ENCODE data around the gene TACO1. TPM values are rescaled to one million over a fixed set of nuclear protein-coding genes. Genes with fewer than 3 reads are reported as not detected.
A peak's percentile ranks its signal among the peaks of the same experiment; 100 is the strongest.

The TACO1 gene
- polyA plus RNA-seq, 12 donors, result 13.8 to 19.3 (median 17.1) TPM; not detected in 1

DNA sequence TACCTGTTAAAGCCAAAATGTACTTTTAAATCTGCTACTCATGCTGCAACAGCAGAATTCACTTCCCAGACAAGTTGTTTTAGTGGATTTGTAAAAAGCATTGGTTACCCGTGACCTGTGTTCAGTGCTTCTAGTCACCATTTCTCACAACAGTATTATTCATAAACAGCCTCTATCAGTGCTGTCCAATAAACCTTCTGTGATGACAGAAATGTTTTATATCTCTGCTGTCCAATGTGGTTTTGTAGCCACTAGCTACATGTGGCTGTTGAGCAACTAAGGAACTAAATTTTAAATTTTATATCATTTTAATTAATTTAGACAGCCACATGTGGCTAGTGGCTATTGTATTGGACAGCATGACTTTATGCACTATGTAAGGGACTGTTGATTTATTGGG, 34.1 kb downstream of the TACO1 start:
- no peak for DNase-seq

DNA sequence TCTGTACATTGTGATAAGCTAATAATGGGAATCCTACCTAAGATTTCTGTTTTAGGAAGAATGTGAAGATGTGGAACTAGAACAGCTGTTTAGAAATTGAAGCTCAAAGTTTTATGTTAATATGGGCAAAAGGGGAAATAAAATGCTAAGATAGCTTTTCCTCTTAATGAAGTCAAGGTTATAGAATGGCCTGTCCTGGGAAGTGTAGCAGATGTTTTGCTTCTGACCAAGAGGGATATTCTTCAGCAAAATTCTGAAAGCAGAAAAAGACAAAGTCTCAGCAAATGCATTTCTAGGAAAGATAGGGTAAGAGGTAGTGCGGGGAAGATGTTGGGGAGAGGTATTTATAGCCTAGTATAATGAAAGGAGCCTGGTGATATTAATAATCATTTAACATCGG, 34.6 kb downstream of the TACO1 start:
- no peak for DNase-seq

DNA sequence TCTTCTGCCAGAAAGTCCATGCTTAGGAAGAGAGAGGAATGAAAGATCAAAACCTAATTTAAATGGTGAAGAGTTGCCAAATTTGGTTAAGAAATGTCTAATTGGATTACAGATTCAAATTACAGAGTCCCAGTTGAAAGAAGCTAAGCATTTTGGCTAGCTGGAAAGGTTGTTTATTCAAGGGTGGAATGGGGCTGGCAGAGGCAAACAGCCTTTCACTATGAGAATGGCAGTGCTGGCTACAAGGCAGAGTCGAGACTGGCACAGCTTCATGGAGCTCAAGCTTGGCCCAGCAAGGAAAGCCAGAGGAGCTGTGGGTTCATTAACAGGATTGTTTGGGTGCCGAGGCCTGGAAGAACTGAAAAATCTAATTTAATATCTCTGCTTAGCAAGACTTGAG, 35.1 kb downstream of the TACO1 start:
- DNase-seq, result no peak

DNA sequence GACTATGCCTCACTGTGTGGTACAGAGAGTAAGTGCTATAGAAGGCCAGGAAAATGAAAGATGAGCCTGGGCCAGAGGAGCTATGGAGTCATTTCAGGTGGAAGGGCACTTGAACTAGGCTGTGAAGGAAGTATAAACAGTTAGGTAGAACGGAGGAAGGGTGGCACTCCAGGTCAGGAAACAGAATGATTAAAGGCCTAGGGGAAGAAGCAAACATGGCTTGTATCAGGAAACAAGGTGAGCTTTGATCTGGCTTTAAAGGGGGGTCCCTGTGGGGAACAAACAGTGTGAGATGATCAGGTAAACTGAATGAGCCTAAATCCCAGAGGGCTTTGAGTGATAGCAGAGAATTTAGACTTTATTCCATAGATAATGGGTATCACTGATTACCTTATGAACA, 38.4 kb downstream of the TACO1 start:
- DNase-seq, result no peak

DNA sequence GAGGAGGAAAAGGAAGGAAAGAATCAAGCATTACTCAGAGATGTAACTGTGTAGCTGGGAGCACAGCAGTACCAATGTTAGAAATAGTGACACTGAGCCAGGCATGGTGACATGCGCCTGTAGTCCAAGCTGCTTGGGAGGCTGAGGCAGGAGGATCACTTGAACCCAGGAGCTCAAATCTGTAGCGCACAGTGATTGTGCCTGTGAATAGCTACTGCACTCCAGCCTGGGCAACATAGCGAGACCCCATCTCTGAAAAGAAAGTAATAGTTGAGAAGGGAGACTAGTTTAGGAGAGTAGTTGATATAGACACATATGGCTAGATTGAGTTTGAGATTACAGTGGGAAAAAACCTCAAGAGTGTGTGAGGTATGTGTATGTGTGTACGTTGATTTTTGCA, 39.3 kb downstream of the TACO1 start:
- no peak for DNase-seq

DNA sequence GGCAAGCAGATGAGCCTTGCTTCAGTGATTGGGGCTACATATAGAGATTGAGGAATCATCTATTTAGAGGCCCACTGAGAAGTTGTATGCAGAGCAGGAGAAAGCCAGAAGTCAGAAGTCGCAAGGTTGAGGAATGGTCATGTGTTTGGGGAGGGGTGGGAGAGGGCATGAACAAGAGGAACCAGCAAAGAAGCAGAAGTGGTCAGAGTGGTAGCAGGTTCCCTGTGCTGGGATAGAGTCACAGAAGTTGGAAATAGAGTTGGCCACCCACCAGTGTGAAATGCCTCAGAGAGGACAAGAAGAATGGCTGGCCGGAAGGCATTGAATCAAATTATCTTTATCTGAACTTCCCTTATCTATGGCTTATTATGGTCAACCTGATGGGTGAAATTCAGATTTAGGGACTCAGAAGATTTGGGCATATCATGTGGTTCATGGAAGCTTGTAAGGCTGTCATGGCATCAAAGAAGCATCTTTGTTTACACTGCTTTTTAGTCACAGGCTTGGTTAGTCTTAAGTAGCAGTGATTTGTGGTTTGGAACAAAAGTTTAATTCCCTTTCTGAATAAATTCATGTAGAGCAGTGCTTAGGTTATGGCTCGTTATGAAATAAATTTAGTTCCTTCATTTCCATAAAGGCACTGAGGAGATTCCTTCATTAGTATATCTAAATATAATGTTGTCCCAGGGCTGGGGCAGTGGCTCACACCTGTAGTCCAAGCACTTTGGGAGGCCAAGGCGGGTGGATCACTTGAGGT, 41.2 kb downstream of the TACO1 start:
- DNase-seq, result peak; percentile 36

DNA sequence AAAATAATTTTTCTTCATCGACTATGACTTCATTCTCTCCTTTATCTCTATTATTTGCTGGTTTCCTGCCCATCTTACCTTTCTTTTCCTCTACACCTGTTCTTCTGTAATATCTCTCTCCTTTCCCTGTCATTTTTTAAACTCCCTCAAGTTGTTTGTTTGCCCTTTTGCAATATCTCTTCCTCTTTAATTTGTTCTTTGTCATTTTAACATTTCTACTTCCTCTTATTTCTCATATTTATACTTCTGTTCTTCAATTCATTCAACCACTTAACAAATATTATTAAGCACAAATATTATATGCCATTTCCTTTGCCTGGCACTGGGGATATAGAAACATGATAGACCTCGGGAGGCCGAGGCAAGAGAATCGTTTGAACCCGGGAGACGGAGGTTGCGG, 44.2 kb downstream of the TACO1 start:
- DNase-seq, result no peak

DNA sequence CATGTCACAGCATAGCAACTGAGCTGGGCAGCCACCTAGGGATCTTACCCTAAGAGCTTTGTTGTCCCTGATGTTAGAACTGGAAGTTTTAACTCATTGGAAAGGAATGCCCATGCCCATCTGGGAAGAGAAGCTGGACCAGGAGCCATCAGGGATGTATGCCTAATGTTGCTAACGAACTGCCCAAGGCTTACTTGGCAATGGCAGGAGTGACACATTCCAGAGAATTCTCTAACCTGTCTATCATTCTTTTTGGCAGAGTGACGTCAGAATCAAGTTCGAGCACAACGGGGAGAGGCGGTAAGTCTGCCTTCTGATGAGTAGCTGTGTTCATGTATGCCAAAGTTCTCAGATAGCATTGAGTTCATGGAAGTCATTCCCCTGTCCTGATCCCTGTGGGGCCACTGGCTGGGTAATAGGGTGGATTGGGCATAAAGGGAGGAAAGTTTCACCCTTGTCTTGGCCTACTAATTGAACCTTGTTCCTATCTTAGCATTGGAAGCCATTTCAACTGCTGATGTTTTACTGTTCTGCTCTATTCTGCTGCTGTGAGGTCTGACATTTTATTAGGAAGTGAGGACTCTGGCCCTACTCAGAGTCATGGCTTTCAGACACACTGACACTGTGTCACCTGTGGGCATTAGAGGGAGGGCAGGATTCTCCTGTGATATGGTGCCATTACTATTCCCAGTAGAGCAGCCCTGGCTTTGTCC, 45.2 kb downstream of the TACO1 start:
- DNase-seq, result no peak

DNA sequence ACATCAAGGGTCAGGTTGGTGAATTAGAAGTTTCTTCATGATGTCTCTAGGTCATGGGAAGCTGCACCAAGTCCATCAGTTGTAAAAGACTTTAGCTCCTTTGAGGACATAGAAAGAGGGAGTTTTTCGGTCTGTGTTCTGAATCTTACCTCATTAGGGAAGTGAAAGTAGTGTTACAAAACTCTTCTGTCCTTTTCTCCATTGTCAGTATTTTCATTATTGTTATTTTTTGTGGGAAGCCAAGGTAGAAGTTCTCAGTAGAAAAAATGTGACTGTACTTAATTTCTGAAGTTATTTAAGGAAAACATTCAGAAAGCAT, 45.8 kb downstream of the TACO1 start:
- DNase-seq, result no peak

DNA sequence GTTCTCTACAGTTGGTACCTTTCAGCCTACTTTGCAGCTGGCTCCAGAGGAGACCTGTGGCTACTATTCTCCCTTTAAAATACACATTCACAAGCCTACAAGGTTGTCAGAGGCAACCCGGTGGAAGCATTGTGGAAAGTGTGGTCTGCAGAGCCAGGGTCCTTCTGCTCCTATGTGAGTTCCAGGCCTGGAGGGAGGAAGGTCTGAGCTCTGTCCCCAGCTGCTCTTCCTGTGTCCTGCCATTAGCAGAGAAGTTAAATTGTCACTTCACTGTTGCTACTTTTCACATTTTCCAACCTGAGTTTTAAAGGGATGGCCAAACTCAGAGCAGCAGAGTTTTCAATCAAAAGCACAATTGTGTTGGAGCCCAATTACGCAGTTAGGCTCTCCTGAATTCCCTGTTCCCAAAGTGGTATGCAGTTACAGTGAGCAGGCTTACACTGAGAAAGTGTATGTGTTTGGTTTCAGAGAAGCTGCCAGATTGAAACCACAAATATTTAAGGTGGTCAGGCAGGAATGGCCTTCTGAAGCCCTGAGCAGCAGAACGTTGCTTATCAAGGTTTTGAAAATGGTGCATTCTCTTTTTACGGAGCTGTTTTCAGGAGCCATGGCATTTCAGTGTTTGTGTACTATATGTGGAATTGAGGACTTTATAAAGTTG, 46.5 kb downstream of the TACO1 start:
- no peak for DNase-seq

DNA sequence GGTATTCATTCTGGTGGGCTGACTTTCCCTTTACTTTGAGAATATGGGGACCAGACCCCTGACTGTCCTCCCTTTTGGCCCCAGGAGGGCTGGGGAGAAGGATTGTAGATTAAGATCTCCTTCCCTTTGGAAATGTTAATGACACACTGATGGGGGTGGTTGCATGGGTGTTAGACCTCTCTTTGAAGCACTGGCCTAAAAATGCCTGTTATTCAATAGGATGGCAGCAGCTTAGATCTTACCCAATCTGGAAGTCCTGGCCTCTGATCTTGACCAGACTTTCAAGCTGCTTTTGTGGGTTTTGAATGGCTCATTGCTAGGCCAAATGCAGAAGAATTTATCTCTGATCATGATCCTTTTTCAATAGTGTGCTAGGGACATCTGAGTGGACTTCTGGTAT, 47.2 kb downstream of the TACO1 start:
- no peak for DNase-seq

DNA sequence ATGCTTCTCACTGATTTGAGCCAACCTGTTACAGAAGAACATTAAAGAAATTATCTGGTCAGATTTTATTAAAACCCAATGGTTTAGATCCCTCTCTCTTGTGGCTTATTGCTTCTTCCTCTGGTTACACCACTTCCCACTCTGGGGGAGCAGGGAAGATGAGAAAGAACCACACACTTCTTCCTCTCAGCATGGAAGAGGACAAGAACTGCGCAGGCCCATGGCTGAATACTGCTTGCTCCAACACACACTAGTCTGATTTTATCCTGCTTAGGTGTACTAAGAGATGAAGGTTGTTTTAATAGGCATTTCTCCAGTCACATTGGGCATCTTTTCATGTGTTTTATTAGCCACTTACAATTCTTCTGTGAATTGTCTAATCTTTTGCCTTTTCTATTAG, 49.1 kb downstream of the TACO1 start:
- DNase-seq, result no peak

DNA sequence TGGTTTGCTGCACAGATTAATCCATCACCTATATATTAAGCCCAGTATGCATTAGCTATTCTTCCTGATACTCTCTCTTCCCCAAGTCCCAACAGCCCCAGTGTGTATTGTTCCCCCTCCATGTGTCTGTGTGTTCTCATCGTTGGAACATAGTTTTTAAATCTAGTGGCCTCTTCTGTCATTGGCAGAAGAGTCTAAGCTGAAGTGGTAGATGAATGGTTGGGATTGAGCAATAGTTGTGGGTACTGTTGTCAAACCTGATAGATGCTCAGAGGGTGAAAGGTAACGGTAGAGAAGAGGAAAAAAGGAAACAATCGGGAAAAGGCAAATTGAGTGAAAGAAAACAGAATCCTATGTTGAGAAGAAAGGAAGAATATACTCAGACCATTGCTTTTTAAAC, 51.4 kb downstream of the TACO1 start:
- no peak for DNase-seq

DNA sequence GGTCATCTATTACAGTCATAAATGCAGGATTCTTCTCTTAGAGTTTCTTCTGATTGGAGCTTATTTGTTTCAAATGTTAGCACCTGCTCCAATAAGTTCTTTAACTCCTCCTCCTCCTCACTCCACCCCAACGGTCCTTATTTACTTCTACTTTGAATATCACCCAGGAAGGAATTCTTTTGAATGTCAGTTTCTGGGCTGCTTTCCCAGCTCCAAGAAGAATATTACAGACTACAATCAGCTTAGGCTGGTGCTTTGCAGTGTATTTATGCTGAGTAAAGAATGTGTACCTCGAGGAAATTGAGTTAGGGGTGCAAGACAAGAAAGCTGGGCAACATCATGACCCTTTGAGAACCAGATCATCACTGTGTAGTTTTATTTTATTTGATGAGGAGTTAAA, 52.4 kb downstream of the TACO1 start:
- no peak for DNase-seq

DNA sequence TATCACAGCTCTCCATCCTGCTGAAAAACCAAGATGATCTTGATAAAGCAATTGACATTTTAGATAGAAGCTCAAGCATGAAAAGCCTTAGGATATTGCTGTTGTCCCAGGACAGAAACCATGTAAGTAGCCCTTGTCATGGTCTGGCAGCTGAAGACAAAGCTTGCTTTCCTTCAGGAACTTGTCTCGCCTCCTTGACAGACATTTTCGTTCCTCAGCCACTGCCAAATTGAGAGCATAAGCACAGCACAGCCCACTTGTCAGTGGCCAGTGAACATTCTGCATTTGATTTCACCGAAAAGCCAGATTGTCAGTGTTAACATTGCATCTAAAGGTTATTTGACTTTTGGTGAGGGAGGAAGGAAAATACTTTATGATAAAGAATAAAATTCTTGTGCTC, 57.1 kb downstream of the TACO1 start:
- DNase-seq, result no peak

Other genes starting within 250 kb of the TACO1 start
- 10 to 100 TPM in 3 of 12 donors, 1 to 10 TPM in 8, not detected in 1; 3.8 to 16.2 (median 4.8) TPM for gene CYB561, start 154.6 kb upstream of the TACO1 start, polyA plus RNA-seq (ENCODE audit: insufficient read length in 12 of 12)
- gene ACE, start 123.8 kb upstream of the TACO1 start, polyA plus RNA-seq (ENCODE audit: insufficient read length in 12 of 12), result 10 to 100 TPM in 3 of 12 donors, 1 to 10 TPM in 8, not detected in 1; 6.0 to 21.3 (median 8.0) TPM
- under 1 TPM in 2 of 12 donors, not detected in 10; 0.08 to 0.09 TPM for gene KCNH6, start 77.5 kb upstream of the TACO1 start, polyA plus RNA-seq (ENCODE audit: insufficient read length in 12 of 12)
- gene DCAF7, start 50.4 kb upstream of the TACO1 start, polyA plus RNA-seq (ENCODE audit: insufficient read length in 12 of 12), result 10 to 100 TPM in 11 of 12 donors, not detected in 1; 38.5 to 57.3 (median 44.0) TPM
- gene MAP3K3, start 21.5 kb downstream of the TACO1 start, polyA plus RNA-seq (ENCODE audit: insufficient read length in 12 of 12), result 10 to 100 TPM in 11 of 12 donors, not detected in 1; 18.7 to 36.2 (median 23.1) TPM
- gene LIMD2, start 99.2 kb downstream of the TACO1 start, polyA plus RNA-seq (ENCODE audit: insufficient read length in 12 of 12), result 10 to 100 TPM in 3 of 12 donors, 1 to 10 TPM in 8, not detected in 1; 4.6 to 30.1 (median 7.8) TPM
- 10 to 100 TPM in 11 of 12 donors, not detected in 1; 19.0 to 60.5 (median 27.1) TPM for gene STRADA, start 140.9 kb downstream of the TACO1 start, polyA plus RNA-seq (ENCODE audit: insufficient read length in 12 of 12)
- gene CCDC47, start 172.7 kb downstream of the TACO1 start, polyA plus RNA-seq (ENCODE audit: insufficient read length in 12 of 12), result 10 to 100 TPM in 11 of 12 donors, not detected in 1; 43.8 to 73.2 (median 59.4) TPM
- 100 to 1,000 TPM in 9 of 12 donors, 10 to 100 TPM in 2, not detected in 1; 80.5 to 177 (median 109) TPM for gene DDX42, start 173.3 kb downstream of the TACO1 start, polyA plus RNA-seq (ENCODE audit: insufficient read length in 12 of 12)
- 100 to 1,000 TPM in 10 of 12 donors, 10 to 100 TPM in 1, not detected in 1; 95.6 to 118 (median 109) TPM for gene PSMC5, start 226.5 kb downstream of the TACO1 start, polyA plus RNA-seq (ENCODE audit: insufficient read length in 12 of 12)
- 10 to 100 TPM in 11 of 12 donors, not detected in 1; 27.6 to 47.4 (median 32.6) TPM for gene FTSJ3, start 226.8 kb downstream of the TACO1 start, polyA plus RNA-seq (ENCODE audit: insufficient read length in 12 of 12)
- gene SMARCD2, start 241.8 kb downstream of the TACO1 start, polyA plus RNA-seq (ENCODE audit: insufficient read length in 12 of 12), result 10 to 100 TPM in 11 of 12 donors, not detected in 1; 24.0 to 63.6 (median 27.1) TPM